Choroid plexus epithelial cell (primary cell): ENCODE results near the gene ULBP2.

Experiments
- DNase-seq: peaks from one replicate; pipeline ENCODE4 v3.0.0-alpha.2; 2010; ENCODE audit warnings: low read depth
- H3K4me3 ChIP-seq: 2 replicates; pipeline ENCODE4 v1.5.1; 2011; ENCODE audit warnings: low read depth, mild to moderate bottlenecking, control low read depth, low read length, moderate library complexity
- TF ChIP-seq, protein P1 (sequence below): conservative IDR thresholded peaks from 2 replicates; pipeline ENCODE4 v1.5.1; 2011; ENCODE audit warnings: low read depth, mild to moderate bottlenecking, control low read depth, inconsistent platforms, low read length, moderate library complexity

Gene ULBP2

DNA sequence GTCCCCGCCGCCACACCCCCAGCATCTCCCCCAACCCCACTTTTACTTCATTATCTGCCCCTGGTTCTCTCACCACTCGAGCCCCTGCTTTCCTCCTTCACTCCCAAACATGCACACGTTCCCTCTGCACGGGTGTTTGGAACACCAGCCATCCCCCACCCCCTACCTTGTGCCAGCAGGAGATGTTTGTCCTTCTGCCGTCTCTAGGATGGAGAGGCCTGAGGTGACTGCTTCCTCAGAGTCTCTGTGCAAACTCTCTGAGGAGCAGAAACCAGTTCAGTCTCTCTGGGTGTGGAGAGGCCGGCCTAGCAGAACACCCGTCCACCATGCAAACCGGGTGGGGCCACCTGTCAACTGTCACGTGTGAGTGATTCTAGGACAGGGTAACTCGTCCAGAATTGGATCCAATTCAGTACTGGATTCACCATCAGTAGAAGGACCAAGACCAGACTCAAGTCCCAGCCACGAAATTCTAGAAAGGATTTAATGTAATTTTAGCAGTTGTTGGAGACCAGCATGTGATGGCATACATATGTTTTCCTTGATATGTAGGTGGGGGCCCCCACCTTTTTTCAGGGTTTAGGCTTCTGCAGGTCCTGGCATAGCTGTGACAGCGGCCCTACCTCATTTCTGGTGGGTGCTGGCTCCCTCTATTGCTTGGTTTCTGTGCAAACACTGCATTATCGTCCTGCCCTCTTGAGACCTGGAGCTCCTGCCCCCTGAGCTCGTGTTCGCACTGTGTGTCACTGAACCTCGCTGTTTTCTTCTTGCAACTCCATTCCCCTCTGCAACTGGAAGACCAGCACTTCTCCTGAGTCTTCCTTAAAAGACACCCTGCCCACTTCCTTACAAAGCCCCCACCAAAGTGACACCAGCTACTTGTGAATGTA, 43.7 kb upstream of the ULBP2 start, which contains the start of gene RAET1E:
TSS of gene RAET1E (minus strand) at position 259 of the 890 bp plus-strand sequence. CDS start 7,212 bp downstream, outside the sequence.
- DNase-seq = no peak
- TF ChIP-seq, protein P1, sequence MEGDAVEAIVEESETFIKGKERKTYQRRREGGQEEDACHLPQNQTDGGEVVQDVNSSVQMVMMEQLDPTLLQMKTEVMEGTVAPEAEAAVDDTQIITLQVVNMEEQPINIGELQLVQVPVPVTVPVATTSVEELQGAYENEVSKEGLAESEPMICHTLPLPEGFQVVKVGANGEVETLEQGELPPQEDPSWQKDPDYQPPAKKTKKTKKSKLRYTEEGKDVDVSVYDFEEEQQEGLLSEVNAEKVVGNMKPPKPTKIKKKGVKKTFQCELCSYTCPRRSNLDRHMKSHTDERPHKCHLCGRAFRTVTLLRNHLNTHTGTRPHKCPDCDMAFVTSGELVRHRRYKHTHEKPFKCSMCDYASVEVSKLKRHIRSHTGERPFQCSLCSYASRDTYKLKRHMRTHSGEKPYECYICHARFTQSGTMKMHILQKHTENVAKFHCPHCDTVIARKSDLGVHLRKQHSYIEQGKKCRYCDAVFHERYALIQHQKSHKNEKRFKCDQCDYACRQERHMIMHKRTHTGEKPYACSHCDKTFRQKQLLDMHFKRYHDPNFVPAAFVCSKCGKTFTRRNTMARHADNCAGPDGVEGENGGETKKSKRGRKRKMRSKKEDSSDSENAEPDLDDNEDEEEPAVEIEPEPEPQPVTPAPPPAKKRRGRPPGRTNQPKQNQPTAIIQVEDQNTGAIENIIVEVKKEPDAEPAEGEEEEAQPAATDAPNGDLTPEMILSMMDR = peak; percentile 20
- H3K4me3 ChIP-seq = no peak within 1 kb of the TSS

DNA sequence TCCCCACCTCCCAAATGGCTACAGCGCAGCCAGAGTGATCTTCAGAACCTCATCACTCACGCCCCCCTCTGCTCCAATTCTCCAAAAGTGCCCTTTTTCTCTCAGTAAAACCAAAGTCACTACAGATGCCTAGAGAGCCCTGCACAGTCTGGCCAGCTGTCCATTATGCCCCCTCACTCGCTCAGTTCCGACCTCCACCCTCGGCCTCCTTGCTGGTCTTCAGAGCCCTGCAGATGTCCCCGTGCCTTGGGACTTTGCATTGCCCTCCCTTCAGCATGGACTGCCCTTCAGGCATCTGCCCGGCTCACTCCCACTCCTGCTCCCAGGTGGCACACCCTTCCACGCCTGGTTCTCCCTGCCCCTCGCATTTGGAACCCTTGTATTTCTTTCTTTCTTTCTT, 42.8 kb upstream of the ULBP2 start:
- H3K4me3 ChIP-seq = no peak overlapping the region
- TF ChIP-seq, protein P1 = no peak
- DNase-seq = no peak

DNA sequence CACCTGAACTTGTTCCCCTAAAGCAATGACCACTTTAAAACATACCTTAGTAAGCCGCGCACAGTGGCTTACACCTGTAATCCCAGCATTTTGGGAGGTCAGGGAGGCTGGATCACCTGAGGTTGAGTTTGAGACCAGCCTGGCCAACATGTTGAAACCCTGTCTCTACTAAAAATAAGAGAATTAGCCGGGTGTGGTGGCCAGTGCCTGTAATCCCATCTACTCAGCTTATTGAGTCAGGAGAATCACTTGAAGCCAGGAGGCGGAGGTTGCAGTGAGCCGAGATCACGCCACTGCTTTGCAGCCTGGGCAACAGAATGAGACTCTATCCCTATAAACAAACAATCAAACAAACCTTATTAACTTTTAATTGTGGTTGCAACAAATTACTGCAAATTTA, 42.3 kb upstream of the ULBP2 start:
- DNase-seq = no peak
- no peak overlapping the region for H3K4me3 ChIP-seq
- TF ChIP-seq, protein P1 = no peak

DNA sequence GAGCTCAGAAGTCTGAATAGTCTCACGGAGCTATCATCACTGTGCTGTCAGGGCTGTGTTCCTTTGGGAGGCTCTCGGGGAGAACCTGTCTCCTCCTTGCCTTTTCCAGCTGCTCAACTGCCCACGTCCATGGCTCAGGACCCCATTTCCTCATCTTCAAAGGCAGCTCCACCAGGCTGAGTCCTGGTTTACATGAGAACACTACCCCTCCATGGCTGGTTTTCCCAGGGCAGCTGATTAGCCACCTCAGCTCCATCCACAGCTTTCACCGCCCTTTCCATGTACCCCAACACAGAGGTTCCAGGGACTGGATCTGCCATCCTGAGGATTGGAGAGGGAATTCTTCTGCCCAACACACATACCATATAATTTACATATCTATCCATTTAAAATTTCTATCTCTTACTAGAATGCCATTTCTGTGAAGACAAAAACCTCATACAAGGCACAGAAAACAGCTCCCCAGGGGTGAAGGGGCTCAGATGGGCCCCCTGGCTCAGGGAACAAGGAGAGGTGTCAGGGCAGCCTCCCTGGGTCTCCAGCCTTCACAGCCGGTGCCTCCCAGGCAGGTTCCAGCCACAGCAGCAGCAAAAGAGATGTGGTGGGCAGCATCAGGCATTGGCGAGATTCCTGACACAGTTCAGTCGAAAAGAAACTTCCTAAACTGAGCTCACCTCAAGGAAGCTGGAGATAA, 41.7 kb upstream of the ULBP2 start:
- no peak for DNase-seq
- no peak overlapping the region for H3K4me3 ChIP-seq
- TF ChIP-seq, protein P1 = no peak

DNA sequence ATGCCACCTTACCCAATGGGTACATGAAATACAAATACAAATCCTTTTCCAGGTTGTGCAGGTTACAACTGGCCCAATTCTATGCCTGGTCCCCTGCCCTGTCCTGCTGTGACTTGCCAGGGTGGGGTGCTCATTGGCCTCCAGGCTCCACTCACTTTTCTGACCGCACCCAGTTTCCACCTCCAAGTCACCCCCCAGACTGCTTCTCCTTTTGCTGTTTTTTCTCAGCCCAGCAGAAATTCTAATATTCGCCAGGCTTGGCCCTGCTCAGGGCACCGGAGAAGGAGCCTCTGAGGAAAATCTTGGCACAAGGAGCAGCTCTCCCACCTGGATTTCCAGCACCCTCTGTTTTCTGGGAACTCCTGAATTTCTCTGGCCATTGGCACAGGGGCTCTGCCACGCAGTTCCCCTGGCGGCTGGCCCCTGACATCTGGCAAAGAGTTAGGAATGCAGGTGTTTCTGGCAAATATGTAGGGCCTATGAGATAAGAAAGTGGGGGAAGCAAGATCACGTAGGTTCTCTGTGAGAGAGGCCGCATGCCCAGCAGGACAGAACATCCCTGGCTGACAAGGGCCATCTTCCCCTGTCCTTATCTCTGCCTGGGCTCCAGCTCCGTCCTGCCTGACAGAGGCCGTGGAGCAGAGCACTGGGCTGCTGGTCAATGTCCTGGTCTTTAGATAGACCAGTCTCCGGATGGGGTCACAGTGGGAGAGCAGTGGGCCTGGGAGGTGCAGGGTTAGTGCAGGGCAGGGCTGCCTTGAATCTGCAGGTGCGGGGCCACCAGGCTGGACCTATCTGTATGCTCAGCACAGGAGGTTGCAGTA, 41.0 kb upstream of the ULBP2 start:
- TF ChIP-seq, protein P1 = no peak
- no peak for DNase-seq
- no peak overlapping the region for H3K4me3 ChIP-seq

DNA sequence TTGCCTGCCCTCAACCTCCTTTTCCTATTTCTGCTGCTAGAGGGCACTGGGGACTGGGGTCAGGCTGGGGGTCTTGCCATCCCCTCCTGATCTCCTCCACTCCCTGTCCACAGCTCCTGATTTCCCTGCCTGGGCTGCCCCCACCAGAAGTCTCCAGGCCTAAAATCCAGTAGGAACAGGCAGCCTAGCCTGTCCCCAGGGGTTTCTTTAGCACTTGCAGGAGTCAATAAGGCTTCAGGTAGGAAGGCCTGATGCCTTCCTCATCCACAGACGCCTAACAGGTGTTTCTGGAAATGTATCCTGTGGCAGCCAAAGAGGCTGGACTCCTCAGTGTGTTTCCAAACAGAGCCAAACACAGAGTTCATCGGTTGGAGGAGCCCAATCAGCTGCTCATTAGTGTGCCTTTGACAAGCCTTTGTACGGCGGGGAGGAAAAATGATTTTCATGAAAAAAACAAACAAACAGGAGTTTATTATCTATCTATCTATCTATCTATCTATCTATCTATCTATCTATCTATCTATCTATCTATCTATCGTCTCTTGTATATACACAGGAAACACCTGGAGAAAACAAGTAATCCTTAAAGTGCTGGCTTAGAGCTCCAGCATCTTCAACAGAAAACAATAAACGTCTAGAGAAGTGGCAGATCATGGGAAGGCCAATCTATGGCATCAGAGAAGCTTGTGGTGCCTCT, 40.2 kb upstream of the ULBP2 start:
- no peak overlapping the region for H3K4me3 ChIP-seq
- TF ChIP-seq, protein P1 = no peak
- no peak for DNase-seq
